ENCODE measurements around the gene CMTM6. TPM values are rescaled to one million over a fixed set of nuclear protein-coding genes. Genes with fewer than 3 reads are reported as not detected.
"Not testable (repeated sequence)": the region's sequence is repeated elsewhere in the genome, so short reads cannot be mapped to it uniquely, and the experiment has no call there.

CMTM6 gene
- polyA plus RNA-seq, 1 donor (not counting 4 experiments of a cell fraction or from before 2014, with no cell fraction given): 85.4 TPM

DNA sequence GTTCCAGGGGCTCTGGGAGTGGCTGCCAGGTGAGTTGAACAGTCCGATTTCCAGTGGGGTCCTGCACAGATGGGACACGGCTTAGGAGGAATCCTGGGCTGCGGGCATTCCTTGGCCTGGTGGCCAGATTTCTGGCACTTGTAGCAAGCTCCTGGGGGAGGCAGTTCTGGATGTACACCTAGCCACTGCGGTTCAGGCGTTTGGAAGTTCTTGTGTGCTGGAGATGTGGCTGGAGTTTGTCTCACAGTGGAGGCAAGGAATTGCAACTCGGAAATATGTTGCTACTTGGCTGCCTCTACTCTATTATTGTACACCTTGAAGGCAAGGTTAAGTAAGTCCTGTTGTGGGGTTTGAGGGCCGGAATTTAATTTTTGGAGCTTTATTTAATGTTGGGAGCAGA lies 37.9 kb downstream of the CMTM6 start:
- H3K4me1 ChIP-seq (ENCODE audit: control insufficient read depth, extremely low read depth, insufficient read depth, low read length): peaks cover 29% of the 10 kb centered on the region
- DNase-seq (ENCODE audit: low read depth, low spot score); H3K27me3 ChIP-seq (ENCODE audit: control insufficient read depth, extremely low read depth, insufficient read depth, low read length); H3K9me1 ChIP-seq (ENCODE audit: control insufficient read depth, extremely low read depth, insufficient read depth, low read length); H3K4me3 ChIP-seq (ENCODE audit: control insufficient read depth in 2 of 3, extremely low read depth in 1 of 3, insufficient read depth in 2 of 3, low read depth in 1 of 3, low read length in 3 of 3); H3K9ac ChIP-seq (ENCODE audit: control insufficient read depth, extremely low read depth, insufficient read depth, low read length); H4K20me1 ChIP-seq (ENCODE audit: control insufficient read depth, extremely low read depth, insufficient read depth, low read length); H3K9me3 ChIP-seq (ENCODE audit: control insufficient read depth, low read depth, low read length); dilution Hi-C loops (cut with MboI; ENCODE audit: extremely low pct_ligation_motif_present, low sequenced_read_pairs); H3K79me2 ChIP-seq (ENCODE audit: control insufficient read depth, insufficient read depth, low read length); H3K4me2 ChIP-seq (ENCODE audit: control insufficient read depth, extremely low read depth, insufficient read depth, low read depth, low read length); FAIRE-seq; H3K27ac ChIP-seq (ENCODE audit: control insufficient read depth, insufficient read depth, low read length); H2AFZ ChIP-seq (ENCODE audit: control insufficient read depth, low read length): not testable (repeated sequence)
- H3K36me3 ChIP-seq (ENCODE audit: control insufficient read depth in 2 of 2, extremely low read depth in 1 of 2, insufficient read depth in 2 of 2, low read length in 2 of 2): peaks cover 0 to 11% of the 10 kb centered on the region in 2 experiments

DNA sequence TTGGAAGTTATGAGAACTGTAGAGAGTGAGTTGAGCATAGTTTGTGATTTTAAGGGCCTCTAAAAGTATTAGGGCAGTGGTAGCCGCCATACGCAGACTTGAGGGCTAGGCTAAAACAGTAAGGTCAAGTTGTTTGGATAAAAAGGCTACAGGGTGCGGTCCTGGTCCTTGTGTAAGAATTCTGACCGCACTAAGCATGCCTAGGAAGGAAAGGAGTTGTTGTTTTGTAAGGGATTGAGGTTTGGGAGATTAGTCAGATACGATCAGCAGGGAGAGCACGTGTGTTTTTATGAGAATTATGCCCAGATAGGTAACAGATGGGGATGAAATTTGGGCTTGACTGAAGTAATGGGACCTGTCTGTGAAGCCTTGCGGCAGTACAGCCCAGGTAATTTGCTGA lies 39.2 kb downstream of the CMTM6 start:
- DNase-seq (ENCODE audit: low read depth, low spot score); dilution Hi-C loops (cut with MboI; ENCODE audit: extremely low pct_ligation_motif_present, low sequenced_read_pairs); H3K27me3 ChIP-seq (ENCODE audit: control insufficient read depth, extremely low read depth, insufficient read depth, low read length); H4K20me1 ChIP-seq (ENCODE audit: control insufficient read depth, extremely low read depth, insufficient read depth, low read length); H3K4me3 ChIP-seq (ENCODE audit: control insufficient read depth in 2 of 3, extremely low read depth in 1 of 3, insufficient read depth in 2 of 3, low read depth in 1 of 3, low read length in 3 of 3); H3K9me3 ChIP-seq (ENCODE audit: control insufficient read depth, low read depth, low read length); H3K27ac ChIP-seq (ENCODE audit: control insufficient read depth, insufficient read depth, low read length); H2AFZ ChIP-seq (ENCODE audit: control insufficient read depth, low read length); H3K9me1 ChIP-seq (ENCODE audit: control insufficient read depth, extremely low read depth, insufficient read depth, low read length); H3K4me2 ChIP-seq (ENCODE audit: control insufficient read depth, extremely low read depth, insufficient read depth, low read depth, low read length); H3K36me3 ChIP-seq (ENCODE audit: control insufficient read depth in 2 of 2, extremely low read depth in 1 of 2, insufficient read depth in 2 of 2, low read length in 2 of 2); H3K79me2 ChIP-seq (ENCODE audit: control insufficient read depth, insufficient read depth, low read length); H3K9ac ChIP-seq (ENCODE audit: control insufficient read depth, extremely low read depth, insufficient read depth, low read length); FAIRE-seq: not testable (repeated sequence)
- H3K4me1 ChIP-seq (ENCODE audit: control insufficient read depth, extremely low read depth, insufficient read depth, low read length): peaks cover 18% of the 10 kb centered on the region

DNA sequence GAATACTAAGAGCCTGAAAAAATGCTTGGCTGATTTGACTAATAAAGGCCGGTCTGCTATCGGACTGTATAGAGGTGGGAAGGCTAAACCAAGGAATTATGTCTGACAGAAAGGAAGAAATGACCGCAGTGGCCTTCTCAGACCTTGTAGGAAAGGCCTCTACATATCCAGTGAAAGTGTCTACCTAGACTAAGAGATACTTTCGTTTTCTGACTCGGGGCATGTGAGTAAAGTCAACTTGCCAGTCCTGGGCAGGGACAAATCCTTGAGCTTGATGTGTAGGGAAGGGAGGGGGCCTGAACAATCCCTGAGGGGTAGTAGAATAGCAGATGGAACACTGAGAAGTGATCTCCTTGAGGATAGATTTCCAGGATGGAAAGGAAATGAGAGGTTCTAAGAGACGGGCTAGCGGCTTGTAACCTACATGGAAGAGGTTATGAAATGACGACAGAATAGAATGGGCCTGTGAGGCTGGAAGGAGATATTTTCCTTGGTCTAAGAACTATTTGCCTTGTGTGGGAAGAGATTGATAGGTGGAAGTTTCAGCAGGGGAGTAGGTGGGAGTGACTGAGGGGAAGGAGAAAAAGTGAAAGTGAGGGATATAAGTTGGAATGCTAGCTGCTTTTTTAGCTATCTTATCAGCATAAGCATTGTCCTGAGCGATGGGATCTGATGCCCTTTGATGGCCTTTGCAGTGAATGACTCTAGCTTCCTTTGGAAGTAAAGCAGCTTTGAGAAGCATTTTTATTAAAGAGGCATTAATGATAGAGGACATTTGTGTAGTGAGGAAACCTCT lies 40.3 kb downstream of the CMTM6 start:
- H3K9ac ChIP-seq (ENCODE audit: control insufficient read depth, extremely low read depth, insufficient read depth, low read length); DNase-seq (ENCODE audit: low read depth, low spot score); H3K9me1 ChIP-seq (ENCODE audit: control insufficient read depth, extremely low read depth, insufficient read depth, low read length); dilution Hi-C loops (cut with MboI; ENCODE audit: extremely low pct_ligation_motif_present, low sequenced_read_pairs); H3K4me3 ChIP-seq (ENCODE audit: control insufficient read depth in 2 of 3, extremely low read depth in 1 of 3, insufficient read depth in 2 of 3, low read depth in 1 of 3, low read length in 3 of 3); H3K27me3 ChIP-seq (ENCODE audit: control insufficient read depth, extremely low read depth, insufficient read depth, low read length); H2AFZ ChIP-seq (ENCODE audit: control insufficient read depth, low read length); H3K4me2 ChIP-seq (ENCODE audit: control insufficient read depth, extremely low read depth, insufficient read depth, low read depth, low read length); H3K9me3 ChIP-seq (ENCODE audit: control insufficient read depth, low read depth, low read length); H3K79me2 ChIP-seq (ENCODE audit: control insufficient read depth, insufficient read depth, low read length); FAIRE-seq; H4K20me1 ChIP-seq (ENCODE audit: control insufficient read depth, extremely low read depth, insufficient read depth, low read length); H3K36me3 ChIP-seq (ENCODE audit: control insufficient read depth in 2 of 2, extremely low read depth in 1 of 2, insufficient read depth in 2 of 2, low read length in 2 of 2); H3K27ac ChIP-seq (ENCODE audit: control insufficient read depth, insufficient read depth, low read length): not testable (repeated sequence)
- H3K4me1 ChIP-seq (ENCODE audit: control insufficient read depth, extremely low read depth, insufficient read depth, low read length): peaks cover 14% of the 10 kb centered on the region

DNA sequence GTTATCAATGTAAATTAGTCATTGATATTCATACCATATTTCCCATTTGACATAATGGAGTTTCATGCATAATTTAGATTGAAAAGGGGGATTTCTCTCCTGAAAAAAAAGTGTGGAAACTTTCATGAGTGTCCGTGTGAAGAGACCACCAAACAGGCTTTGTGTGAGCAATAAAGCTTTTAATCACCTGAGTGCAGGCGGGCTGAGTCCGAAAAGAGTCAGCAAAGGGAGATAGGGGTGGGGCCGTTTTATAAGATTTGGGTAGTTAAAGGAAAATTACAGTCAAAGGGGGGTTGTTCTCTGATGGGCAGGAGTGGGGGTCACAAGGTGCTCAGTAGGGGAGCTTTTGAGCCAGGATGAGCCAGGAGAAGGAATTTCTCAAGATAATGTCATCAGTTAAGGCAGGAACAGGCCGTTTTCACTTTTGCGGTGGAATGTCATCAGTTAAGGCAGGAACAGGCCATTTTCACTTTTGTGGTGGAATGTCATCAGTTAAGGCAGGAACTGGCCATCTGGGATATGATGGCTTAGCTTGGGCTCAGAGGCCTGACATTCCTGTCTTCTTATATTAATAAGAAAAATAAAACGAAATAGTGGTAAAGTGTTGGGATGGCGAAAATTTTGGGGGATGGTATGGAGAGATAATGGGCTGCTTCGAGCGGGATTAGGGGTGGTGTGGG lies 41.7 kb downstream of the CMTM6 start:
- FAIRE-seq; H4K20me1 ChIP-seq (ENCODE audit: control insufficient read depth, extremely low read depth, insufficient read depth, low read length); H3K36me3 ChIP-seq (ENCODE audit: control insufficient read depth in 2 of 2, extremely low read depth in 1 of 2, insufficient read depth in 2 of 2, low read length in 2 of 2); H3K4me3 ChIP-seq (ENCODE audit: control insufficient read depth in 2 of 3, extremely low read depth in 1 of 3, insufficient read depth in 2 of 3, low read depth in 1 of 3, low read length in 3 of 3); dilution Hi-C loops (cut with MboI; ENCODE audit: extremely low pct_ligation_motif_present, low sequenced_read_pairs); H3K9ac ChIP-seq (ENCODE audit: control insufficient read depth, extremely low read depth, insufficient read depth, low read length); DNase-seq (ENCODE audit: low read depth, low spot score); H3K27me3 ChIP-seq (ENCODE audit: control insufficient read depth, extremely low read depth, insufficient read depth, low read length); H3K9me3 ChIP-seq (ENCODE audit: control insufficient read depth, low read depth, low read length); H3K9me1 ChIP-seq (ENCODE audit: control insufficient read depth, extremely low read depth, insufficient read depth, low read length); H3K4me2 ChIP-seq (ENCODE audit: control insufficient read depth, extremely low read depth, insufficient read depth, low read depth, low read length); H3K79me2 ChIP-seq (ENCODE audit: control insufficient read depth, insufficient read depth, low read length); H2AFZ ChIP-seq (ENCODE audit: control insufficient read depth, low read length); H3K27ac ChIP-seq (ENCODE audit: control insufficient read depth, insufficient read depth, low read length): not testable (repeated sequence)
- peaks cover 12% of the 10 kb centered on the region for H3K4me1 ChIP-seq (ENCODE audit: control insufficient read depth, extremely low read depth, insufficient read depth, low read length)
